GM13977 (cell line): Measurements from ENCODE around the gene CRISPLD2.

Experiments
- DNase-seq: peaks from one replicate; pipeline ENCODE4 v3.0.0; 2012; ENCODE audit warnings: low spot score
- CTCF ChIP-seq: IDR thresholded peaks from 2 replicates; pipeline ENCODE4 v1.5.1; 2012; ENCODE audit warnings: mild to moderate bottlenecking, control low read depth; ENCODE audit not compliant: insufficient read depth; ENCODE audit errors: extremely low read depth, missing control alignments
- in situ Hi-C: fragments of 300-500 bp; cut with MboI; formaldehyde crosslinking; loops from one replicate; pipeline ENCODE4 v1.12.0; 2022; ENCODE audit warnings: low sequenced_read_pairs, low pct_unique_long_range_greater_than_20kb, mixed read lengths, inconsistent platforms; ENCODE audit not compliant: unreplicated experiment

The CRISPLD2 gene

GRCh38 chr16:84918006-84918909 lies 98.5 kb downstream of the CRISPLD2 start:
- in situ Hi-C loops = no loop called here
- no peak for DNase-seq
- TF ChIP-seq CTCF = no peak

GRCh38 chr16:84919269-84919668 lies 99.5 kb downstream of the CRISPLD2 start:
- TF ChIP-seq CTCF = no peak
- in situ Hi-C loops = no loop called here
- DNase-seq = no peak

- no peak for TF ChIP-seq CTCF
- in situ Hi-C loops = no loop called here
- no peak for DNase-seq
These were observed 99.9 kb downstream of the CRISPLD2 start for GRCh38 chr16:84919708-84920107.

- no peak for TF ChIP-seq CTCF
- in situ Hi-C loops = no loop called here
- no peak for DNase-seq
These were observed 100.5 kb downstream of the CRISPLD2 start for GRCh38 chr16:84920333-84920732.

- in situ Hi-C loops = no loop called here
- TF ChIP-seq CTCF = no peak
- DNase-seq = no peak
These were observed 102.8 kb downstream of the CRISPLD2 start for GRCh38 chr16:84922351-84923120.

- no peak for TF ChIP-seq CTCF
- in situ Hi-C loops = no loop called here
- no peak for DNase-seq
These were observed 104.7 kb downstream of the CRISPLD2 start for GRCh38 chr16:84924331-84925091.
